ENCODE results near the gene ARL2.
"Not testable (repeated sequence)": the region's sequence is repeated elsewhere in the genome, so short reads cannot be mapped to it uniquely, and the experiment has no call there.

The ARL2 gene

GRCh38 chr11:65013130-65013887 is 651 bp upstream of the ARL2 start:
- peak; percentile 95 for DNase-seq (ENCODE audit: insufficient read length)
- no peak for FAIRE-seq
- no peak for TF ChIP-seq POLR2AphosphoS5 (IDR thresholded peaks at IDR 0.05; ENCODE audit: low read depth, low read length)
- no peak; the same call in 1 of the 2 replicates for TF ChIP-seq POLR2A (IDR thresholded peaks at IDR 0.05; ENCODE audit: low read depth, low read length)
- no peak for TF ChIP-seq TAF1 (IDR thresholded peaks at IDR 0.05; ENCODE audit: borderline replicate concordance, low read depth, low read length)

GRCh38 chr11:65014726-65015227 is 817 bp downstream of the ARL2 start:
- DNase-seq (ENCODE audit: insufficient read length) (no peak), FAIRE-seq (no peak)
- TF ChIP-seq POLR2AphosphoS5 (IDR thresholded peaks at IDR 0.05; ENCODE audit: low read depth, low read length), result no peak
- TF ChIP-seq TAF1 (IDR thresholded peaks at IDR 0.05; ENCODE audit: borderline replicate concordance, low read depth, low read length), result no peak
- no peak for TF ChIP-seq POLR2A (IDR thresholded peaks at IDR 0.05; ENCODE audit: low read depth, low read length)

GRCh38 chr11:65016705-65017104 is 2.7 kb downstream of the ARL2 start:
- TF ChIP-seq TAF1 (IDR thresholded peaks at IDR 0.05; ENCODE audit: borderline replicate concordance, low read depth, low read length) (no peak), POLR2A (IDR thresholded peaks at IDR 0.05; ENCODE audit: low read depth, low read length) (no peak)
- DNase-seq (ENCODE audit: insufficient read length) (no peak), FAIRE-seq (no peak)

- DNase-seq (ENCODE audit: insufficient read length), result no peak
- FAIRE-seq, result no peak
- no peak for TF ChIP-seq POLR2A (IDR thresholded peaks at IDR 0.05; ENCODE audit: low read depth, low read length)
- TF ChIP-seq TAF1 (IDR thresholded peaks at IDR 0.05; ENCODE audit: borderline replicate concordance, low read depth, low read length), result no peak
- no peak for TF ChIP-seq POLR2AphosphoS5 (IDR thresholded peaks at IDR 0.05; ENCODE audit: low read depth, low read length)
Measured at GRCh38 chr11:65017937-65018336, 4.0 kb downstream of the ARL2 start.

- TF ChIP-seq TAF1 (IDR thresholded peaks at IDR 0.05; ENCODE audit: borderline replicate concordance, low read depth, low read length), result no peak
- TF ChIP-seq POLR2AphosphoS5 (IDR thresholded peaks at IDR 0.05; ENCODE audit: low read depth, low read length), result no peak
- TF ChIP-seq POLR2A (IDR thresholded peaks at IDR 0.05; ENCODE audit: low read depth, low read length), result no peak
- FAIRE-seq (no peak), DNase-seq (ENCODE audit: insufficient read length) (no peak)
Measured at GRCh38 chr11:65019824-65020223, 5.9 kb downstream of the ARL2 start.

- DNase-seq (ENCODE audit: insufficient read length), result no peak
- FAIRE-seq, result no peak
- no peak for TF ChIP-seq TAF1 (IDR thresholded peaks at IDR 0.05; ENCODE audit: borderline replicate concordance, low read depth, low read length)
- TF ChIP-seq POLR2A (IDR thresholded peaks at IDR 0.05; ENCODE audit: low read depth, low read length), result no peak
- TF ChIP-seq POLR2AphosphoS5 (IDR thresholded peaks at IDR 0.05; ENCODE audit: low read depth, low read length), result no peak
Measured at GRCh38 chr11:65021003-65021402, 7.0 kb downstream of the ARL2 start.

- no peak for TF ChIP-seq TAF1 (IDR thresholded peaks at IDR 0.05; ENCODE audit: borderline replicate concordance, low read depth, low read length)
- TF ChIP-seq POLR2A (IDR thresholded peaks at IDR 0.05; ENCODE audit: low read depth, low read length), result no peak
- TF ChIP-seq POLR2AphosphoS5 (IDR thresholded peaks at IDR 0.05; ENCODE audit: low read depth, low read length), result no peak
- DNase-seq (ENCODE audit: insufficient read length) (no peak), FAIRE-seq (no peak)
Measured at GRCh38 chr11:65021509-65021908, 7.5 kb downstream of the ARL2 start.

- FAIRE-seq; DNase-seq (ENCODE audit: insufficient read length): not testable (repeated sequence)
Measured at GRCh38 chr11:65023502-65023901, 9.5 kb downstream of the ARL2 start.

GRCh38 chr11:65026810-65027209 is 12.8 kb downstream of the ARL2 start:
- TF ChIP-seq POLR2AphosphoS5 (IDR thresholded peaks at IDR 0.05; ENCODE audit: low read depth, low read length) (no peak), TAF1 (IDR thresholded peaks at IDR 0.05; ENCODE audit: borderline replicate concordance, low read depth, low read length) (no peak), POLR2A (IDR thresholded peaks at IDR 0.05; ENCODE audit: low read depth, low read length) (no peak)
- FAIRE-seq (no peak), DNase-seq (ENCODE audit: insufficient read length) (no peak)

- no peak for TF ChIP-seq POLR2A (IDR thresholded peaks at IDR 0.05; ENCODE audit: low read depth, low read length)
- no peak for TF ChIP-seq POLR2AphosphoS5 (IDR thresholded peaks at IDR 0.05; ENCODE audit: low read depth, low read length)
- no peak for TF ChIP-seq TAF1 (IDR thresholded peaks at IDR 0.05; ENCODE audit: borderline replicate concordance, low read depth, low read length)
- DNase-seq (ENCODE audit: insufficient read length), result peak; percentile 91
- peak; percentile 96 for FAIRE-seq
Measured at GRCh38 chr11:65027213-65028067, 13.5 kb downstream of the ARL2 start, which contains the start of gene SNX15. Gene SNX15 (plus strand): TSS chr11:65027439. CDS start chr11:65027538, 99 bp downstream.

- TF ChIP-seq POLR2A (IDR thresholded peaks at IDR 0.05; ENCODE audit: low read depth, low read length) (no peak), POLR2AphosphoS5 (IDR thresholded peaks at IDR 0.05; ENCODE audit: low read depth, low read length) (no peak), TAF1 (IDR thresholded peaks at IDR 0.05; ENCODE audit: borderline replicate concordance, low read depth, low read length) (no peak)
- no peak for FAIRE-seq
- DNase-seq (ENCODE audit: insufficient read length), result no peak
Measured at GRCh38 chr11:65032216-65032615, 18.3 kb downstream of the ARL2 start.

- TF ChIP-seq POLR2A (IDR thresholded peaks at IDR 0.05; ENCODE audit: low read depth, low read length) (no peak), POLR2AphosphoS5 (IDR thresholded peaks at IDR 0.05; ENCODE audit: low read depth, low read length) (no peak), TAF1 (IDR thresholded peaks at IDR 0.05; ENCODE audit: borderline replicate concordance, low read depth, low read length) (no peak)
- FAIRE-seq, result no peak
- no peak for DNase-seq (ENCODE audit: insufficient read length)
Measured at GRCh38 chr11:65034423-65034822, 20.5 kb downstream of the ARL2 start.

All from GM12892 (cell line).